ENCODE results near the gene CREB3L2.

- TF ChIP-seq CTCF (IDR thresholded peaks at IDR 0.05) = no peak
- TF ChIP-seq POLR2A (IDR thresholded peaks at IDR 0.05) = no peak
- peak; percentile 19 for TF ChIP-seq POLR2AphosphoS5 (IDR thresholded peaks at IDR 0.05)
- TF ChIP-seq EP300 (IDR thresholded peaks at IDR 0.05) = no peak
These were observed 81.1 kb downstream of the CREB3L2 start for GRCh38 chr7:137920637-137921399.
